ENCODE data around the gene PLCH2. TPM values are rescaled to one million over a fixed set of nuclear protein-coding genes. Genes with fewer than 3 reads are reported as not detected.

The PLCH2 gene, protein sequence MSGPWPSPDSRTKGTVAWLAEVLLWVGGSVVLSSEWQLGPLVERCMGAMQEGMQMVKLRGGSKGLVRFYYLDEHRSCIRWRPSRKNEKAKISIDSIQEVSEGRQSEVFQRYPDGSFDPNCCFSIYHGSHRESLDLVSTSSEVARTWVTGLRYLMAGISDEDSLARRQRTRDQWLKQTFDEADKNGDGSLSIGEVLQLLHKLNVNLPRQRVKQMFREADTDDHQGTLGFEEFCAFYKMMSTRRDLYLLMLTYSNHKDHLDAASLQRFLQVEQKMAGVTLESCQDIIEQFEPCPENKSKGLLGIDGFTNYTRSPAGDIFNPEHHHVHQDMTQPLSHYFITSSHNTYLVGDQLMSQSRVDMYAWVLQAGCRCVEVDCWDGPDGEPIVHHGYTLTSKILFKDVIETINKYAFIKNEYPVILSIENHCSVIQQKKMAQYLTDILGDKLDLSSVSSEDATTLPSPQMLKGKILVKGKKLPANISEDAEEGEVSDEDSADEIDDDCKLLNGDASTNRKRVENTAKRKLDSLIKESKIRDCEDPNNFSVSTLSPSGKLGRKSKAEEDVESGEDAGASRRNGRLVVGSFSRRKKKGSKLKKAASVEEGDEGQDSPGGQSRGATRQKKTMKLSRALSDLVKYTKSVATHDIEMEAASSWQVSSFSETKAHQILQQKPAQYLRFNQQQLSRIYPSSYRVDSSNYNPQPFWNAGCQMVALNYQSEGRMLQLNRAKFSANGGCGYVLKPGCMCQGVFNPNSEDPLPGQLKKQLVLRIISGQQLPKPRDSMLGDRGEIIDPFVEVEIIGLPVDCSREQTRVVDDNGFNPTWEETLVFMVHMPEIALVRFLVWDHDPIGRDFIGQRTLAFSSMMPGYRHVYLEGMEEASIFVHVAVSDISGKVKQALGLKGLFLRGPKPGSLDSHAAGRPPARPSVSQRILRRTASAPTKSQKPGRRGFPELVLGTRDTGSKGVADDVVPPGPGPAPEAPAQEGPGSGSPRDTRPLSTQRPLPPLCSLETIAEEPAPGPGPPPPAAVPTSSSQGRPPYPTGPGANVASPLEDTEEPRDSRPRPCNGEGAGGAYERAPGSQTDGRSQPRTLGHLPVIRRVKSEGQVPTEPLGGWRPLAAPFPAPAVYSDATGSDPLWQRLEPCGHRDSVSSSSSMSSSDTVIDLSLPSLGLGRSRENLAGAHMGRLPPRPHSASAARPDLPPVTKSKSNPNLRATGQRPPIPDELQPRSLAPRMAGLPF (N-terminal part only)
- total RNA-seq (2013; cell fraction: nucleolus; rRNA removed) = 3.9 and 7.9 TPM in 2 replicates
- 0.11 and 0.73 TPM in 2 replicates for total RNA-seq (2014; rRNA removed)
- 0.04 and 0.05 TPM in 2 replicates for total RNA-seq (2014; rRNA removed; fragmentation: Illumina TruSeq; extraction: Trizol)
- total RNA-seq (2021) = 0.62 and 0.74 TPM in 2 replicates
- polyA plus RNA-seq (2011; ENCODE audit: low read depth) = 0.28 TPM
- 0.24 and 0.30 TPM in 2 replicates for polyA plus RNA-seq (2011; rRNA removed)
- 0.27 and 0.64 TPM in 2 replicates for polyA plus RNA-seq (2011; cell fraction: cytosol; rRNA removed)
- 4.9 and 6.8 TPM in 2 replicates for polyA plus RNA-seq (2011; cell fraction: nucleus; rRNA removed)
- polyA plus RNA-seq (2012) = 1.4 and 2.3 TPM in 2 replicates
- 0.12 TPM in 1 of 2 replicates, not detected in the other for polyA plus RNA-seq (2014; fragmentation: Illumina TruSeq; extraction: Trizol)
- not detected for polyA plus RNA-seq (2014; fragmentation: Nextera tagmentation; extraction: Ambion mirVana)
- polyA plus RNA-seq (2014; rRNA removed) = 0.53 and 1.1 TPM in 2 replicates
- under 1 TPM in 1 of 2 experiments, not detected in 1; 0.03 TPM for polyA plus RNA-seq (2016; fragmentation: Nextera tagmentation; extraction: Ambion mirVana)
- polyA minus RNA-seq (2011; rRNA and poly(A)+ RNA removed) = 0.59 and 0.77 TPM in 2 replicates
- 0.27 TPM in 1 of 2 replicates, not detected in the other for polyA minus RNA-seq (2011; cell fraction: cytosol; rRNA and poly(A)+ RNA removed)
- 1.1 and 2.0 TPM in 2 replicates for polyA minus RNA-seq (2011; cell fraction: nucleus; rRNA and poly(A)+ RNA removed)
- Bru-seq, nascent RNA = percentile 28 among the genes with signal in this experiment
- BruChase-seq, experiment 1, labeled RNA remaining after a 6-hour chase = percentile 28 among the genes with signal in this experiment
- BruChase-seq, experiment 2, labeled RNA remaining after a 2-hour chase = percentile 25 among the genes with signal in this experiment
- long read RNA-seq, experiment 1, partial matches to known transcripts = 0 of 2 reads
- long read RNA-seq, experiment 1, other reads (novel, unspliced or antisense) = 2 of 2 reads
- long read RNA-seq, experiment 2 = 0 reads

DNA sequence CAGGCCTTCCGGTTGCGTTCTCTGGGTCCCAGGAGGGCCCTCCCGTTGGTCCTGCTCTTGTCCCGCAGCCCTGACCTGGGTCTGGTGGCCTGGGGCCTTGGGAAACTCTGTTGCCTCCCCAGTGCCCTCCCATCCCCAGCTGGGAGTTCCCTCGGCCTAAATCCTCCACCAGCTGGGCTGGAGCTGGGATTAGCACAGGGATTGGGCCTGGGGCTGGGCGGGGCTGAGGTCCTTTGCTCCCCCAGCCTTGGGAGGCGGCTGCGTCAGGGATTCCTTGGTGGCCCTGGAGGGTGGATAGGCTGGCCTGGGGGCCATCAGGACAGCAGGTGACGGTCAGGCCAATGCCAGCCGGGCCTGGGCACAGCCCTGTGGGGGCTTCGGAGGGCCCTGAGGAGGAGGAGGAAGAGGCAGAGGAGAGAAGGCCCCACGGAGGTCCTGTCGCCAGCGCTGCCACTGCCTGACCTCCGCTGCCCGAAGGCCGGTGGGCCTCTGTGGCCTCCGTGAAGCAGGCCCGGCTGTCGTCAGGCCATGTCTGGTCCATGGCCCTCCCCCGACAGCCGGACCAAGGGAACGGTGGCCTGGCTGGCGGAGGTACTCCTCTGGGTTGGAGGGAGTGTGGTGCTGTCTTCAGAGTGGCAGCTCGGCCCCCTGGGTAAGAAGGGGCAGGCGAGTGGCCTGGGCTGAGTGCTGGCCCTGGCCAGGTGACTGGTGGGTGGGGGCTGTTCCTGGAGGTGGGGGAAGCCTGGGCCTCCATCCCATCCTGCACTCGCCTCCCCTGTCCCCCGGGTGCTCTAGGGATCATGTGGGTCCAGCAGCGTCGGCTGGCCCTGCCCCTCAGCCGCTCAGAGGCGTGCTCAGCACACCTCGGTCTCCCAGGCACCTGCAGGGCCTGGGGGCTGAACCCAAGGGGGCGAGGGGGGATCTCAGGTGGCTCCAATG, at the start of gene PLCH2:
Gene PLCH2 (plus strand): TSS at position 229 of the 939 bp plus-strand sequence. CDS start 300 bp downstream, at position 529.
- H3K9me3 ChIP-seq (replicated peaks; ENCODE audit: control insufficient read depth, insufficient read depth, low read length) = no peaks in the 10 kb centered on the region
- intact Hi-C loops (cut with micrococcal nuclease; ENCODE audit: unreplicated experiment) (no loop called here), in situ Hi-C loops (cut with MboI) (no loop called here)
- no peak within 1 kb of the TSS for H3K27ac ChIP-seq (ENCODE audit: control insufficient read depth, insufficient read depth)
- no peak within 1 kb of the TSS for H2AFZ ChIP-seq (ENCODE audit: control insufficient read depth, low read depth, low read length)
- FAIRE-seq (no peak), DNase-seq (ENCODE audit: low read depth, low spot score) (no peak), ATAC-seq (no peak)
- no peaks in the 10 kb centered on the region for H3K36me3 ChIP-seq (ENCODE audit: control insufficient read depth in 2 of 2, insufficient read depth in 2 of 2, low read length in 1 of 2)
- BruUV-seq (replicated peaks) = no TSS peak
- RAD21 ChIA-PET (ENCODE audit: unreplicated experiment) = no interaction called here
- 29% methylated on average over 33 of the region's 34 CpGs for WGBS (ENCODE audit: insufficient coverage, insufficient replicate concordance, low lambda C conversion rate, missing lambda C conversion rate)
- TF ChIP-seq BCLAF1 (IDR thresholded peaks at IDR 0.05) (no peak), SMAD1 (IDR thresholded peaks at IDR 0.05; ENCODE audit: low read depth, partially characterized antibody) (no peak), TARDBP (IDR thresholded peaks at IDR 0.05; ENCODE audit: borderline replicate concordance) (no peak), NFXL1 (IDR thresholded peaks at IDR 0.05; ENCODE audit: borderline replicate concordance) (no peak), IRF3 (IDR thresholded peaks at IDR 0.05) (no peak)
- H4K20me1 ChIP-seq (ENCODE audit: control insufficient read depth, insufficient read depth) = no peaks in the 10 kb centered on the region
- CTCF ChIA-PET = interaction anchor here (0.7 kb wide), 1 partner anchor 546 kb away, joined by 3 read pairs; no protein-coding TSS in a partner anchor
- H3K79me2 ChIP-seq (ENCODE audit: control insufficient read depth, insufficient read depth, low read length) = no peaks in the 10 kb centered on the region
- no peak within 1 kb of the TSS for H3K4me3 ChIP-seq
- SMC1A ChIA-PET (ENCODE audit: uncharacterized antibody, unreplicated experiment) = no interaction called here
- no peaks in the 10 kb centered on the region for H3K4me1 ChIP-seq (ENCODE audit: control insufficient read depth, insufficient read depth, low read length)
- H3K4me2 ChIP-seq (ENCODE audit: control insufficient read depth, insufficient read depth) = no peak within 1 kb of the TSS
- no peaks in the 10 kb centered on the region for H3K27me3 ChIP-seq (replicated peaks in 1 of 2; ENCODE audit: control insufficient read depth in 2 of 2, insufficient read depth in 2 of 2, low read length in 1 of 2)
- POLR2A ChIA-PET = no interaction called here
- no peak within 1 kb of the TSS for H3K9ac ChIP-seq (ENCODE audit: control insufficient read depth, insufficient read depth, low read length)

Data from GM12878 (cell line).